ENCODE data around the gene DIP2C. TPM values are rescaled to one million over a fixed set of nuclear protein-coding genes. Genes with fewer than 3 reads are reported as not detected.
"Not testable (repeated sequence)": the region's sequence is repeated elsewhere in the genome, so short reads cannot be mapped to it uniquely, and the experiment has no call there.

Gene DIP2C
- total RNA-seq, 8 experiments from 2014 or later, result 1.9 to 26.3 (median 19.8) TPM

- Histone ChIP-seq H3K27ac (no peak overlapping the region), H3K4me3 (no peak overlapping the region), H3K4me1 (replicated peaks in 1 of 2) (peaks cover 0 to 2% of the 10 kb centered on the region in 2 donors)
- no peak for ATAC-seq (replicated peaks in 6 of 8)
- in situ Hi-C loops (cut with MboI; ENCODE audit: low pct_unique_long_range_greater_than_20kb in 2 of 9, low sequenced_read_pairs in 9 of 9, unreplicated experiment in 9 of 9), result no loop called here
- 80 to 100% (median 96%) methylated on average over 1 to 5 of the region's 6 CpGs; no CpG with 5 or more reads in 5 of the 10 experiments for WGBS, 10 experiments
Measured at GRCh38 chr10:442209-442608, 247.3 kb downstream of the DIP2C start.

DNA sequence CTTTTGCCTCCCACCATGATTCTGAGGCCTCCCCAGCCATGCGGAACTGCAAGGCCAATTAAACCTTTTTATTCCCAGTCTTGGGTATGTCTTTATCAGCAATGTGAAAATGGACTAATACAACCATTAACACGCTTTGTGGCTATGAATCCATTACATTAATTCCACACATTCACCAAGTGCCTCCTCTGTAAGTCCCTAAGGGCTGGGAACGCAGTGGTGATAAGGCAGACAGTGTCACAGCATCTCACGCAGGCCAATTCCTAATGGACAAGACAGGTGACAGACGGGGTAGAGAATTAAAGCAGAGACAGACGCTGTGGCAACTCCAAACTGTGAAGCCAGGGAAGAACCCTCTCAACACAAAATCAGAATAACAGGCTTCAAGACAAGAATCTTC is 247.8 kb downstream of the DIP2C start:
- in situ Hi-C loops (cut with MboI; ENCODE audit: low pct_unique_long_range_greater_than_20kb in 2 of 9, low sequenced_read_pairs in 9 of 9, unreplicated experiment in 9 of 9), result no loop called here
- peaks cover 0 to 2% of the 10 kb centered on the region in 2 donors for H3K4me1 ChIP-seq (replicated peaks in 1 of 2)
- no peak overlapping the region for H3K4me3 ChIP-seq
- WGBS, 10 experiments, result 80 to 100% (median 100%) methylated on average over 1 to 3 of the region's 6 CpGs; no CpG with 5 or more reads in 2 of the 10 experiments
- ATAC-seq (replicated peaks in 6 of 8), result peak in 1 of 8 experiments; percentile 26
- no peak overlapping the region for H3K27ac ChIP-seq

DNA sequence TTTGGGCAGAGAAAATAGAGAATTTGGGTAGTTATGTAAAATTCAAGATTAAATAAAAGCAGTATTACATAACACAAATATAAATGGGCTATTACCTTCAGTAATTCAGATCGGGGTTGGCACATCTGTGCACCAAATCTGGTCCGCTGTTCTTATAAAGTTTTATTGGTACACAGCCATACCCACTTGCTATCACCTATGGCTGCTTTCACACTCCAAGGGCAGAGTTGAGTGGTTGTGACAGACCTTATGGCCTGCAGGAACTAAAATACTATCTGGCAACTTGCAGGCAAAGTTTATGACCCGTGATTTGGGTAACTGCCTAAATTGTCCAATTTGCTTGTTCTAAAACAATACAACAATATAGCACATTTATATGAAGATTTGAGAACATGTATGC is 249.3 kb downstream of the DIP2C start:
- no peak for ATAC-seq (replicated peaks in 6 of 8)
- WGBS, 10 experiments, result 33 to 100% (median 94%) methylated on average over 1 to 3 of the region's 3 CpGs; no CpG with 5 or more reads in 1 of the 10 experiments
- Histone ChIP-seq H3K4me3 (no peak overlapping the region), H3K4me1 (replicated peaks in 1 of 2) (peaks cover 0 to 2% of the 10 kb centered on the region in 2 donors), H3K27ac (no peak overlapping the region)
- in situ Hi-C loops (cut with MboI; ENCODE audit: low pct_unique_long_range_greater_than_20kb in 2 of 9, low sequenced_read_pairs in 9 of 9, unreplicated experiment in 9 of 9), result no loop called here

DNA sequence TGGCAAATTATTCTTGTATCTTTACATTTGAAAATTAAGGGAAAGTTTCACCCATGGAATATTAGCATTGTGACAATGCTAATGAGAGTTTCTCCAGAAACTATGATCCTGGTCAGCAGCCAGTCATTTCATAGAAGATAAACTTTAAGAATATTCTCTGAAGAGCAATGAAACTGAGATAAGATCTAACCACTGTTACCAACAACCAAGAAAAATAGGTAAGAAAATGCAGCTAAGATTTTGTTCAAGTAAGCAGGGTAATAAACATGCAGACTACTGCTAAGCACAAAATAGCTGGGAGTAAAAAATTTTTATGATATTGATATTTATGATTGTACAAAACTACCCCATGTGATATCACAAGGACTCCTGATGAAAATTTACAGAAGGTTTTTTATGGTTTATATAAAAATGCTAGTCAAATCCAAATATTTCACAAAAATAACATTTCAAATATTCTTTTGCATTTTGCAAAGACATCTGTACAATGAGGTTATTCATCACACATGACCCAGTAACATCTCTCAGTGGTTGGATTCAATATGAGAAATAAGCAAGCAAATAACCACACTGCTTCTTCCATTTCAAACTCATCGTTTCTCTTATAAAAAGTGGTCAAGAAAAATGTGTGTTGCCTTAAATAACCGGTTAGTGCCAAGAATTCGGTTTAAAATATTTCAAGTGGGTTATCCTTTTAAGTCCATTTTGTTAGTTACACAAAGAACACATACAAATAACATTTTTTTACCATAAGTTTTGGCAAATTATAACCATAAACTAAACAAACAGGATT is 251.6 kb downstream of the DIP2C start:
- H3K27ac ChIP-seq, result no peak overlapping the region
- in situ Hi-C loops (cut with MboI; ENCODE audit: low pct_unique_long_range_greater_than_20kb in 2 of 9, low sequenced_read_pairs in 9 of 9, unreplicated experiment in 9 of 9), result no loop called here
- H3K4me1 ChIP-seq (replicated peaks in 1 of 2), result peaks cover 0 to 2% of the 10 kb centered on the region in 2 donors
- no peak for ATAC-seq (replicated peaks in 6 of 8)
- WGBS, 10 experiments, result 51 to 100% (median 92%) methylated on average over 1 to 3 of the region's 3 CpGs; no CpG with 5 or more reads in 1 of the 10 experiments
- H3K4me3 ChIP-seq, result no peak overlapping the region

GRCh38 chr10:436911-437665 is 252.4 kb downstream of the DIP2C start:
- WGBS, 10 experiments, result 80 to 100% (median 97%) methylated on average over 1 to 3 of the region's 17 CpGs; no CpG with 5 or more reads in 6 of the 10 experiments

DNA sequence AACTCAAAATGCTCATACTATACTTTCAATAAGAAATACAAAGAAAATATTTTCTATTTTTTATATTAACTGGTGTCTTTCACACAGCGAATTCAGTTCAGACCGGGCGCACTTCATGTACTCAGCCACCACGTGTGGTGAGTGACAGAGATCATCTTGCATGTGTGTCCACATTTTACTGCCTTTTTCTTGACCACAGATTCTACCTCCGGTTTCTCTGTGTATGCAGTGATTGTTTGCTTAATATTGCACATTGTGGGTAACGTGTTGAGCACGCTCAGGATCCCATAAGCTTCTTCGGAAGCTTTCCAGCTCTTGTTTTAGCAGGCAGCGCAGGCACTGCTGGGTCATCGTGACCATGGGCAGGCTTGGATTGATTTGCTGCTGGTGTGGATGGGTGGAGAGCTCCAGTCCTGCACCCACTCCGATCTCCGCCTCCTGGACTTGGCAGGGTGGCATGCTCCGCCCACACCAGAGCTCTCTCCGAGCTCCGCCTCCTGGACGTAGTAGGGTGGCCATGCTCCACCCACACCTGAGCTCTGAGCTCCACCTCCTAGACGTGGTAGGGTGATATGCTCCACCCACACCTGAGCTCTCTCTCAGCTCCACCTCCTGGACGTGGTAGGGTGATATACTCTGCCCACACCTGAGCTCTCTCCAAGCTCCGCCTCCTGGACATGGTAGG is 253.3 kb downstream of the DIP2C start:
- H3K4me3 ChIP-seq, result no peak overlapping the region
- 93 to 100% (median 98%) methylated on average over 1 to 10 of the region's 19 CpGs; no CpG with 5 or more reads in 1 of the 10 experiments for WGBS, 10 experiments
- no peak for ATAC-seq (replicated peaks in 6 of 8)
- no peak overlapping the region for H3K27ac ChIP-seq
- in situ Hi-C loops (cut with MboI; ENCODE audit: low pct_unique_long_range_greater_than_20kb in 2 of 9, low sequenced_read_pairs in 9 of 9, unreplicated experiment in 9 of 9), result no loop called here
- H3K4me1 ChIP-seq (replicated peaks in 1 of 2), result no peaks in the 10 kb centered on the region

More at GRCh38 chr10:436911-437665, 252.4 kb downstream of the DIP2C start:
- no peak for ATAC-seq (replicated peaks in 6 of 8)
- Histone ChIP-seq H3K27ac (no peak overlapping the region), H3K4me1 (replicated peaks in 1 of 2) (peaks cover 0 to 2% of the 10 kb centered on the region in 2 donors), H3K4me3 (no peak overlapping the region)
- in situ Hi-C loops (cut with MboI; ENCODE audit: low pct_unique_long_range_greater_than_20kb in 2 of 9, low sequenced_read_pairs in 9 of 9, unreplicated experiment in 9 of 9), result no loop called here

GRCh38 chr10:435397-435796 is 254.1 kb downstream of the DIP2C start:
- Histone ChIP-seq H3K4me1 (replicated peaks in 1 of 2) (no peaks in the 10 kb centered on the region), H3K4me3 (no peak overlapping the region), H3K27ac (no peak overlapping the region)
- in situ Hi-C loops (cut with MboI; ENCODE audit: low pct_unique_long_range_greater_than_20kb in 2 of 9, low sequenced_read_pairs in 9 of 9, unreplicated experiment in 9 of 9), result no loop called here
- no peak for ATAC-seq (replicated peaks in 6 of 8)
- 57 to 100% (median 96%) methylated on average over 1 to 3 of the region's 3 CpGs; no CpG with 5 or more reads in 4 of the 10 experiments for WGBS, 10 experiments

DNA sequence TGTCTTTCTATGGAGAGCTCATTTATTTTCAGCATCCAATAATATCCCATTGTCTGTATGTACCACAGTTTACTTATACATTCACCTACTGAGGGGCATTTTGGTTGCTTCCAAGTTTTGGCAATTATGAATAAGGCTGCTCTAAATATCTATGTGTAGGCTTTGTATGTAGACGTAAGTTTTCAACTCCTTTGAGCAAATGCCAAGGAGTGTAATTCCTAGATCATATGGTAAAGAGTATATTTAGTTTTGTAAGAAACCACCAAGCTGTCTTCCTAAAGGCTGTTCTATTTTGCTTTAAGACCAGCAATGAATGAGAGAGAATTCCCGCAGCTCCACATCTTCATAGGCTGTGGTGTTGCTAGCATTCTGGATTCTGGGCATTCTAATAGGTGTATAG is 259.8 kb downstream of the DIP2C start:
- H3K4me1 ChIP-seq (replicated peaks in 1 of 2), result no peaks in the 10 kb centered on the region
- H3K27ac ChIP-seq, result no peak overlapping the region
- 50 to 100% (median 100%) methylated on average over 1 to 2 of the region's 2 CpGs; no CpG with 5 or more reads in 2 of the 10 experiments for WGBS, 10 experiments
- H3K4me3 ChIP-seq, result no peak overlapping the region
- ATAC-seq (replicated peaks in 6 of 8), result no peak
- in situ Hi-C loops (cut with MboI; ENCODE audit: low pct_unique_long_range_greater_than_20kb in 2 of 9, low sequenced_read_pairs in 9 of 9, unreplicated experiment in 9 of 9), result no loop called here

DNA sequence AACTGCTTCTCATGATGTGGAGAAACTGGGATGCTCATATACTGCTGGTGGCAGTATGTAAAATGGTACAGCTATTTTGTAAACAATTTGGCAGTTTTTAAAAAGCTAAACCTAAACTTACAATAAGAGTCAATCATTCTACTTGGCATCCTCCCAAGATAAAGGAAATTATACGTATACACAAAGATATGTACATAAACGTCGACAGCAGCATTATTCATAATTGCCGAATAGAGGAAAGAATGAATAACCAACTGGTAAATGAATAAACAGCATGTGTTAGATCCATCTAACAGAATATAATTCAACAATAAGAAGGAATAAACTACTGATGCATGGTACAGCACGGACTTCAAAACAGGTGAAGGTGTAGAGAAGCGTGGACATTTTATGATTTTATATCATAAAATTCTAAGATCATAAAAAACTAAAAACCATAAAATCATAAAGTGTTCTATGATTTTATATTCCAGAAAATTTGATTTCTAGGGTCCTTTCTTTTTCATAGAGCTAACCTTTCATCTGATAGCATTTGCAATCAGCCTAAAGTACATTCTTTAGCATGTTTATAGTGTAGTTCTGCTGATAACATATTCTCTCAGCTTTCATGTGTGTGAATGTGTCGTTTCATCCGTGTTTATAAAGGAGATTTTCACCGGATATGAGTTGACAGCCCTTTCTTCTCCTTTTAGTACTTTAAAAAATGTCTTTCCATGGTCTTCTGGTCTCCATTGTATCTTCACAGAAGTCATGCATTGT is 261.5 kb downstream of the DIP2C start:
- WGBS, 10 experiments, result 36 to 96% (median 87%) methylated on average over 3 to 9 of the region's 9 CpGs
- in situ Hi-C loops (cut with MboI; ENCODE audit: low pct_unique_long_range_greater_than_20kb in 2 of 9, low sequenced_read_pairs in 9 of 9, unreplicated experiment in 9 of 9), result no loop called here
- Histone ChIP-seq H3K27ac (no peak overlapping the region), H3K4me1 (replicated peaks in 1 of 2) (peaks cover 0 to 8% of the 10 kb centered on the region in 2 donors), H3K4me3 (no peak overlapping the region)
- ATAC-seq (replicated peaks in 6 of 8), result peak in 1 of 8 experiments; percentile 56

DNA sequence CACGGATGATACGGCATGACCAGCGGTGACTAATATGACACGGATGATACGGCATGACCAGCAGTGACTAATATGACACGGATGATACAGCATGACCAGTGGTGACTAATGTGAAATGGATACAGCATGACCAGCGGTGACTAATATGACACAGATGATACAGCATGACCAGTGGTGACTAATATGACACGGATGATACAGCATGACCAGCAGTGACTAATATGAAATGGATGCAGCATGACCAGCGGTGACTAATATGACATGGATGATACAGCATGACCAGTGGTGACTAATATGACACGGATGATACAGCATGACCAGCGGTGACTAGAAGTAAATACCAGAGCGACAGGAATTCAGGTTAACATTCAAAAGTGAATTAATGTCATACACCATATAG is 264.1 kb downstream of the DIP2C start:
- in situ Hi-C loops (cut with MboI; ENCODE audit: low pct_unique_long_range_greater_than_20kb in 2 of 9, low sequenced_read_pairs in 9 of 9, unreplicated experiment in 9 of 9); H3K27ac ChIP-seq; H3K4me1 ChIP-seq (replicated peaks in 1 of 2); H3K4me3 ChIP-seq; ATAC-seq (replicated peaks in 6 of 8): not testable (repeated sequence)
- 67 to 100% (median 94%) methylated on average over 1 to 6 of the region's 12 CpGs; no CpG with 5 or more reads in 3 of the 10 experiments for WGBS, 10 experiments

DNA sequence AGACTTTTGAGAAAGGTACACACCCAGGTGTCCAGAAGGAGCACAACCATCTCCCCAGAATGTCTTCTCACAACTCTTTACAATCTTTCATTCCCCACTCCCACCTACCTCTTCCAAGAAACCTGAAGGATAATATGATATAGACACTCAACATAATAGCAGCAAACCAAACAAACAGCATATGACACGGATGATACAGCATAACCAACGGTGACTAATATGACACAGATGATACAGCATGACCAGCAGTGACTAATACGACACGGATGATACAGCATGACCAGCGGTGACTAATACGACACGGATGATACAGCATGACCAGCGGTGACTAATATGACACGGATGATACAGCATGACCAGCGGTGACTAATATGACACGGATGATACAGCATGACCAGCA is 264.7 kb downstream of the DIP2C start:
- 80 to 100% (median 100%) methylated on average over 1 to 2 of the region's 11 CpGs; no CpG with 5 or more reads in 5 of the 10 experiments for WGBS, 10 experiments
- H3K4me3 ChIP-seq; in situ Hi-C loops (cut with MboI; ENCODE audit: low pct_unique_long_range_greater_than_20kb in 2 of 9, low sequenced_read_pairs in 9 of 9, unreplicated experiment in 9 of 9); H3K27ac ChIP-seq; H3K4me1 ChIP-seq (replicated peaks in 1 of 2); ATAC-seq (replicated peaks in 6 of 8): not testable (repeated sequence)

- H3K27ac ChIP-seq, result no peak overlapping the region
- ATAC-seq (replicated peaks in 6 of 8), result peak in 3 of 8 experiments; percentile 27 to 91 (median 31)
- in situ Hi-C loops (cut with MboI; ENCODE audit: low pct_unique_long_range_greater_than_20kb in 2 of 9, low sequenced_read_pairs in 9 of 9, unreplicated experiment in 9 of 9), result no loop called here
- H3K4me3 ChIP-seq, result no peak overlapping the region
- 50 to 100% (median 92%) methylated on average over 1 to 6 of the region's 7 CpGs; no CpG with 5 or more reads in 1 of the 10 experiments for WGBS, 10 experiments
- peaks cover 0 to 8% of the 10 kb centered on the region in 2 donors for H3K4me1 ChIP-seq (replicated peaks in 1 of 2)
Measured at GRCh38 chr10:423178-423577, 266.3 kb downstream of the DIP2C start.

All from motor neuron (in vitro differentiated cells).